Cardiac muscle cell (in vitro differentiated cells and primary cell): ENCODE data around the gene DNTT. TPM values are rescaled to one million over a fixed set of nuclear protein-coding genes. Genes with fewer than 3 reads are reported as not detected.

Source experiments
- DNase-seq, 2 donors: peaks; one replicate each; pipeline versions ENCODE4 v3.0.0 to v3.0.0-alpha.2; 2010 to 2017; ENCODE audit warnings: low read depth in 1 of 2, low spot score in 1 of 2
- H3K27ac ChIP-seq: fragments of 200-600 bp; sonication (generic); 2 replicates; pipeline ENCODE4 v1.5.1; 2016
- H3K27me3 ChIP-seq: fragments of 200-600 bp; sonication (generic); 2 replicates; pipeline ENCODE4 v1.6.0; 2016; ENCODE audit warnings: control low read depth
- H3K36me3 ChIP-seq: fragments of 200-600 bp; sonication (generic); 2 replicates; pipeline ENCODE4 v1.5.1; 2016; ENCODE audit warnings: control low read depth
- H3K4me1 ChIP-seq: fragments of 200-600 bp; sonication (generic); 2 replicates; pipeline ENCODE4 v1.8.1; 2017; ENCODE audit warnings: low read depth, mild to moderate bottlenecking, mixed run types
- H3K4me3 ChIP-seq: fragments of 200-600 bp; sonication (generic); 2 replicates; pipeline ENCODE4 v1.5.1; 2016; ENCODE audit warnings: mild to moderate bottlenecking
- H3K9me3 ChIP-seq: fragments of 200-600 bp; sonication (generic); 2 replicates; pipeline ENCODE4 v1.5.1; 2017; ENCODE audit warnings: low read depth, mild to moderate bottlenecking, control low read depth
- CTCF ChIP-seq: IDR thresholded peaks from 2 replicates; pipeline ENCODE4 v1.5.1; 2012; ENCODE audit warnings: low read depth, mild to moderate bottlenecking, low read length
- polyA plus RNA-seq: library from polyadenylated mRNA; unstranded; fragments of >200 nt; fragmentation: Nextera tagmentation; extraction: Ambion mirVana; gene quantifications from 2 replicates; pipeline ENCODE4 v1.2.1, GENCODE V29; 2016
- total RNA-seq: library from RNA; depleted of rRNA; stranded (reverse); fragments of >200 nt; gene quantifications from 2 replicates; pipeline ENCODE4 v1.2.3, GENCODE V29; 2016

Gene DNTT
- not detected in 2 replicates for total RNA-seq
- polyA plus RNA-seq = not detected in 2 replicates

GRCh38 chr10:96304230-96304629 lies at the start of gene DNTT:
Gene DNTT (plus strand): TSS chr10:96304434. CDS start chr10:96304498, 64 bp downstream.
- Histone ChIP-seq H3K4me3 (no peak within 1 kb of the TSS), H3K27ac (no peak within 1 kb of the TSS), H3K4me1 (peaks cover 8% of the 10 kb centered on the region), H3K27me3 (no peaks in the 10 kb centered on the region), H3K36me3 (no peaks in the 10 kb centered on the region), H3K9me3 (no peaks in the 10 kb centered on the region)
- DNase-seq = no peak
- no peak for TF ChIP-seq CTCF

- no peak for TF ChIP-seq CTCF
- Histone ChIP-seq H3K27me3 (no peaks in the 10 kb centered on the region), H3K9me3 (no peaks in the 10 kb centered on the region), H3K36me3 (no peaks in the 10 kb centered on the region), H3K4me3 (no peak overlapping the region), H3K4me1 (peaks cover 10% of the 10 kb centered on the region), H3K27ac (no peak overlapping the region)
- no peak for DNase-seq
These were observed 49.3 kb upstream of the DNTT start for GRCh38 chr10:96254976-96255375.

- no peaks in the 10 kb centered on the region for H3K27me3 ChIP-seq
- peaks cover 13% of the 10 kb centered on the region for H3K4me1 ChIP-seq
- DNase-seq = no peak
- H3K9me3 ChIP-seq = no peaks in the 10 kb centered on the region
- no peak for TF ChIP-seq CTCF
- H3K36me3 ChIP-seq = no peaks in the 10 kb centered on the region
- H3K4me3 ChIP-seq = no peak overlapping the region
- no peak overlapping the region for H3K27ac ChIP-seq
These were observed 48.5 kb upstream of the DNTT start for GRCh38 chr10:96255549-96256333.

GRCh38 chr10:96257944-96258343 lies 46.3 kb upstream of the DNTT start:
- Histone ChIP-seq H3K4me3 (no peak overlapping the region), H3K9me3 (no peaks in the 10 kb centered on the region), H3K27me3 (no peaks in the 10 kb centered on the region), H3K36me3 (no peaks in the 10 kb centered on the region), H3K4me1 (peaks cover 13% of the 10 kb centered on the region), H3K27ac (no peak overlapping the region)
- no peak for TF ChIP-seq CTCF
- peak in 1 of 2 donors; percentile 2 for DNase-seq

- Histone ChIP-seq H3K4me1 (peaks cover 13% of the 10 kb centered on the region), H3K27me3 (no peaks in the 10 kb centered on the region), H3K9me3 (no peaks in the 10 kb centered on the region), H3K27ac (no peak overlapping the region), H3K36me3 (no peaks in the 10 kb centered on the region), H3K4me3 (no peak overlapping the region)
- no peak for DNase-seq
- TF ChIP-seq CTCF = no peak
These were observed 45.1 kb upstream of the DNTT start for GRCh38 chr10:96259150-96259549.
